Ishikawa (cell line): Measurements from ENCODE around the gene IDH3A.

Experiments
- CEBPB ChIP-seq: IDR thresholded peaks from 2 replicates; pipeline ENCODE4 v1.6.1; 2012
- CREB1 ChIP-seq: IDR thresholded peaks from 2 replicates; pipeline ENCODE4 v1.6.1; 2012; ENCODE audit warnings: low read depth
- EGR1 ChIP-seq: IDR thresholded peaks from 2 replicates; pipeline ENCODE4 v1.6.1; 2012
- EP300 ChIP-seq: IDR thresholded peaks from 2 replicates; pipeline ENCODE4 v1.6.1; 2012; ENCODE audit warnings: borderline replicate concordance
- FOXM1 ChIP-seq: IDR thresholded peaks from 2 replicates; pipeline ENCODE4 v1.6.1; 2012; ENCODE audit warnings: low read depth, borderline replicate concordance
- NFIC ChIP-seq: IDR thresholded peaks from 2 replicates; pipeline ENCODE4 v1.6.1; 2012
- RAD21 ChIP-seq: IDR thresholded peaks from 2 replicates; pipeline ENCODE4 v1.6.1; 2012; ENCODE audit warnings: low read depth
- TAF1 ChIP-seq: IDR thresholded peaks from 2 replicates; pipeline ENCODE4 v1.6.1; 2012; ENCODE audit warnings: low read depth, mild to moderate bottlenecking
- TCF12 ChIP-seq: IDR thresholded peaks from 2 replicates; pipeline ENCODE4 v1.6.1; 2012; ENCODE audit warnings: low read depth
- TEAD4 ChIP-seq: IDR thresholded peaks from 2 replicates; pipeline ENCODE4 v1.6.1; 2012
- YY1 ChIP-seq: IDR thresholded peaks from 2 replicates; pipeline ENCODE4 v1.6.1; 2012; ENCODE audit warnings: low read depth
- ZBTB7A ChIP-seq: IDR thresholded peaks from 2 replicates; pipeline ENCODE4 v1.6.1; 2012; ENCODE audit warnings: low read depth
- TF ChIP-seq, protein P1 (sequence below): IDR thresholded peaks from 2 replicates; pipeline ENCODE4 v1.6.1; 2012
- TF ChIP-seq, protein P2 (sequence below): IDR thresholded peaks from 2 replicates; pipeline ENCODE4 v1.6.1; 2012
- TF ChIP-seq, protein P3 (sequence below): IDR thresholded peaks from 2 replicates; pipeline ENCODE4 v1.6.1; 2012; ENCODE audit warnings: low read depth, mild to moderate bottlenecking

Gene IDH3A

DNA sequence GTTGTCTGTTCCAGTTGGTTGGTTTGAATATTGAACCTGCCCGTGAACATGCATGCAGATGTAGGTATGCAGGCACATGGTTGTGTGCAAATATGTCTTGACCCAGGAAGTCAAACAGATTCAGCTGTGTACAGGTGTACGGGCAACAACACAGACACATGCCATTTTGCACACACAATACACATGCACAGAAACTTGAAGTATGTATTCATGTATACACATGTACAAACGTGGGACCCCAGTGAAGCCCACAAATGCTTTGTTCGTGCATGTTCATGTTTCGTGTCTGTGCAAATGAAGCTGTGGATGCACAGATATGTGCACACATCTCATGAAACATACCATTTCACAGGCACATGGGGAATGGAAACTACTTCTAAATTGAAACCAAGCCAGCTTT lies 30.7 kb downstream of the IDH3A start:
- no peak for TF ChIP-seq TEAD4
- TF ChIP-seq EGR1, result no peak

DNA sequence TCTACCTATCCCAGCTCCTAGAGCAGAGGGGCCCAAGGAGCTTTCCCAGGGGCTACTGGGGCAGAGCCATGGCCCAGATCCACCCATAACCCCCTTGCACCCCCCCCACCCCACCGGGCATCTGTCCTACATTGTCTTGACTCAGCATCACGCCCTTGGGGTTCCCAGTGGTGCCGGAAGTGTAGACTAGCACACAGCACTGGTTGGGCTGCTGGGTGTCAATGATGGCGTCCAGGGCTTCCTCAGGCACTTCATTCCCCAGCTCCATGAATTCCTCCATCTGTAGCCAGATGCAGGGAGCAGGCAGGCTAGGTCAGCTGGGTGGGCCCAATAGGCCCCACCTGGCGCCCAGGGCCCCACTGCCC lies 33.2 kb downstream of the IDH3A start:
- TF ChIP-seq CEBPB (no peak), RAD21 (no peak)
- TF ChIP-seq, protein P1, sequence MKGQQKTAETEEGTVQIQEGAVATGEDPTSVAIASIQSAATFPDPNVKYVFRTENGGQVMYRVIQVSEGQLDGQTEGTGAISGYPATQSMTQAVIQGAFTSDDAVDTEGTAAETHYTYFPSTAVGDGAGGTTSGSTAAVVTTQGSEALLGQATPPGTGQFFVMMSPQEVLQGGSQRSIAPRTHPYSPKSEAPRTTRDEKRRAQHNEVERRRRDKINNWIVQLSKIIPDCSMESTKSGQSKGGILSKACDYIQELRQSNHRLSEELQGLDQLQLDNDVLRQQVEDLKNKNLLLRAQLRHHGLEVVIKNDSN, result no peak
- TF ChIP-seq, protein P2, sequence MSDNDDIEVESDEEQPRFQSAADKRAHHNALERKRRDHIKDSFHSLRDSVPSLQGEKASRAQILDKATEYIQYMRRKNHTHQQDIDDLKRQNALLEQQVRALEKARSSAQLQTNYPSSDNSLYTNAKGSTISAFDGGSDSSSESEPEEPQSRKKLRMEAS, result no peak

DNA sequence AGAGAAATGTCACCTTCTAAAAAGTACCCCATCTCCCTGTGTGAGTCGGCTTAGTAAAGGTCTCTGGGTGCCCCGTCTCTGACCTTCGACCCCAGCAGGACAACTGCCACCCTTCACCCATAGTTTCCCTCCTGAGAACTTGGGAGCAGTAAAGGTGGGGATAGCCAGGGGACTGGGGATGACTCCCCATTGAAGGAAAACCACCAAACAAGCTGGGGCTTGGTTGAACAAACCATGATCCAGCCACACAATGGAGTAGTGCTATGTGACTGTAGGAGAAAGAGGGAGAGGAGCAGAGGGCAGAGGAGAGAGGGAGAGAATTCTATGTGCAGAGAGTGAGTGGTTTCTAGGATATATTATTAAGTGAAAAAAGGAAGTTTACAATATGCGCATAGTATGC lies 33.7 kb downstream of the IDH3A start:
- TF ChIP-seq, protein P2, result no peak
- TF ChIP-seq YY1 (no peak), EP300 (no peak), TEAD4 (no peak), RAD21 (no peak), ZBTB7A (no peak)

DNA sequence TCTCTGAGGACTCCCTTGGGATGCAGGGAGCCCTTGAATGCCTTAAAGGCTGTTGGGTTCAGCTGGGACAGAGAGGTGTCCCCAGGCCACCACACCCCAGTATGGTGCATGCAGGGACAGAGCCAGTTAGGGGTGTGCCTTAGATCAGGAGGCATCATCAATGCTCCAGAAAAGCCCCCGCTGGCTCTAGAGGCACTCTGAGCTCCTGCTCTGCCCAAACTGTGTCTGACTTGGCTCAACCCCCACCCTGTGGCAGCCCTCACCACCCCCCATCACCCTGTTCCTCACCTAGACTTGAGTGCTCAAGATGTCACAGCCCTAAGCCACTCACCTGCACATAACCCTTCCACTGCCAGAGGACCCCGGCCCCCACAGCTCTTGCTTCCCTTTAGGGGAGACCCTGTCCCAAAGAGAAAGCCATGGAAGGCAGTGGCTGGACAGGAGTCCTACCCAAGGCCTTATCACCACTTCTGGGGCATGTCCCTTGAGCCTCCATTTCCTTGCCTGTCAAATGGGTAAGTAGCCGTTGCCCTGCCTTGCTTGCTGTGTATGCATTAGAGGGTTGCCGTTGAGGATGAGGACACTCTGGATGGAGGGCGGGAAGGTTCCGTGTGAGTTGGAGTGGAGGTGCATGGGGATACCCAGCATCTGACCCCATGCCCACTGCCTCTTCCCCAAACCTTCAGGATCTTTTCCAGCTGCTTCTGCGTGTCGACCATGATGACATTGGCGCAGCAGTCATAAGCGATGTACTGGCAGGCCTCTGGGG lies 43.8 kb downstream of the IDH3A start:
- no peak for TF ChIP-seq ZBTB7A
- TF ChIP-seq, protein P2, result no peak
- TF ChIP-seq YY1, result no peak
- TF ChIP-seq, protein P1, result no peak
- TF ChIP-seq CEBPB, result no peak
- TF ChIP-seq TAF1, result no peak
- no peak for TF ChIP-seq EGR1
- TF ChIP-seq TCF12, result no peak
- no peak for TF ChIP-seq RAD21
- no peak for TF ChIP-seq NFIC
- TF ChIP-seq, protein P3, sequence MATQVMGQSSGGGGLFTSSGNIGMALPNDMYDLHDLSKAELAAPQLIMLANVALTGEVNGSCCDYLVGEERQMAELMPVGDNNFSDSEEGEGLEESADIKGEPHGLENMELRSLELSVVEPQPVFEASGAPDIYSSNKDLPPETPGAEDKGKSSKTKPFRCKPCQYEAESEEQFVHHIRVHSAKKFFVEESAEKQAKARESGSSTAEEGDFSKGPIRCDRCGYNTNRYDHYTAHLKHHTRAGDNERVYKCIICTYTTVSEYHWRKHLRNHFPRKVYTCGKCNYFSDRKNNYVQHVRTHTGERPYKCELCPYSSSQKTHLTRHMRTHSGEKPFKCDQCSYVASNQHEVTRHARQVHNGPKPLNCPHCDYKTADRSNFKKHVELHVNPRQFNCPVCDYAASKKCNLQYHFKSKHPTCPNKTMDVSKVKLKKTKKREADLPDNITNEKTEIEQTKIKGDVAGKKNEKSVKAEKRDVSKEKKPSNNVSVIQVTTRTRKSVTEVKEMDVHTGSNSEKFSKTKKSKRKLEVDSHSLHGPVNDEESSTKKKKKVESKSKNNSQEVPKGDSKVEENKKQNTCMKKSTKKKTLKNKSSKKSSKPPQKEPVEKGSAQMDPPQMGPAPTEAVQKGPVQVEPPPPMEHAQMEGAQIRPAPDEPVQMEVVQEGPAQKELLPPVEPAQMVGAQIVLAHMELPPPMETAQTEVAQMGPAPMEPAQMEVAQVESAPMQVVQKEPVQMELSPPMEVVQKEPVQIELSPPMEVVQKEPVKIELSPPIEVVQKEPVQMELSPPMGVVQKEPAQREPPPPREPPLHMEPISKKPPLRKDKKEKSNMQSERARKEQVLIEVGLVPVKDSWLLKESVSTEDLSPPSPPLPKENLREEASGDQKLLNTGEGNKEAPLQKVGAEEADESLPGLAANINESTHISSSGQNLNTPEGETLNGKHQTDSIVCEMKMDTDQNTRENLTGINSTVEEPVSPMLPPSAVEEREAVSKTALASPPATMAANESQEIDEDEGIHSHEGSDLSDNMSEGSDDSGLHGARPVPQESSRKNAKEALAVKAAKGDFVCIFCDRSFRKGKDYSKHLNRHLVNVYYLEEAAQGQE, result no peak
- TF ChIP-seq FOXM1, result no peak
- TF ChIP-seq TEAD4, result no peak
- TF ChIP-seq EP300, result no peak
- TF ChIP-seq CREB1, result no peak

DNA sequence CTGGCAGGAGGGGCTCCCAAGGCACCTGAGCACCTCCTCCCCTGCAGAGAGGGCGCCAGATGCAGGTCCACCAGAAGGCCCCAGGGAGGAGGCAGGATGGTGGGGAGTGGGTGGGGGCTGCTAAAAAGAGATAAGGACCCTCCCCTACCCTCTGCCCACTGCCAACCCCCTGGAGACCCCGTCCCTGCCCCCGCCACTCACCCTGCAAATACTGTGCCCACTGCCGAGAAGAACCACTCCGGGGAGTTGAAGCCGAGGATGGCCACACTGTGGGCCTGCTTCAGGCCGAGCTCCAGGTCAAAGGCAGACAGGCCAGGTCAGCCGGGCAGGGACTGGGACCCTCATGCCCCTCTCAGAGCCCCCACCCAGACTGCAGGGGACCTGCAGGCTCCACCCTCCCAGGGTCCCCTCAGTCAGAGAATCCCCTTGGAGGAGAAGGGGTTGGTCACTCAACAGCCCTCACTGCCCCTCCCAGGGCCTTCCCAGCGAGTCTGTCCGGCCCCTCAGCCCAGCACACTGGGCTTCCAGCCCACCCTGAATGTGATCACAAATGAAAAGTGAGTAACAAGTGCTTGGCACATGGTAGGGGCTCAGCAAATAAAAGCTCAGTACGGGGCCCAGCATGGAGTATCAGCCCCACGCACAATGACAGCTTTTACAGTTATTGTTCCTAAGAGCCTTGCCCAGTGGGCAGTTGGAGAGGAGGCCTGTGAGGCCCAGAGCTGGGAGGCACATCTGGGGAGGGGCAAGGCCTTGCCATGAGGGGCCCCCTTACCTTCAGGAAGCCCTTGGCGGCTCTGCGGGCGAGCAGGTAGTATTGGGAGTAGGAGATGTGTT lies 44.8 kb downstream of the IDH3A start:
- TF ChIP-seq ZBTB7A (no peak), YY1 (no peak), EP300 (no peak), NFIC (no peak), TCF12 (no peak), RAD21 (no peak), TEAD4 (no peak), CEBPB (no peak), TAF1 (no peak), FOXM1 (no peak), EGR1 (no peak), CREB1 (no peak)
- TF ChIP-seq, protein P3, result no peak
- TF ChIP-seq, protein P2, result no peak
- TF ChIP-seq, protein P1, result no peak
